ENCODE measurements around the gene TMEM69. TPM values are rescaled to one million over a fixed set of nuclear protein-coding genes. Genes with fewer than 3 reads are reported as not detected.
A peak's percentile ranks its signal among the peaks of the same experiment; 100 is the strongest.

TMEM69 gene
- total and polyA plus RNA-seq, 2 of the 13 experiments (the other 11 are each of a cell fraction or from before 2014, with no cell fraction given): 25.4 to 135 TPM

DNA sequence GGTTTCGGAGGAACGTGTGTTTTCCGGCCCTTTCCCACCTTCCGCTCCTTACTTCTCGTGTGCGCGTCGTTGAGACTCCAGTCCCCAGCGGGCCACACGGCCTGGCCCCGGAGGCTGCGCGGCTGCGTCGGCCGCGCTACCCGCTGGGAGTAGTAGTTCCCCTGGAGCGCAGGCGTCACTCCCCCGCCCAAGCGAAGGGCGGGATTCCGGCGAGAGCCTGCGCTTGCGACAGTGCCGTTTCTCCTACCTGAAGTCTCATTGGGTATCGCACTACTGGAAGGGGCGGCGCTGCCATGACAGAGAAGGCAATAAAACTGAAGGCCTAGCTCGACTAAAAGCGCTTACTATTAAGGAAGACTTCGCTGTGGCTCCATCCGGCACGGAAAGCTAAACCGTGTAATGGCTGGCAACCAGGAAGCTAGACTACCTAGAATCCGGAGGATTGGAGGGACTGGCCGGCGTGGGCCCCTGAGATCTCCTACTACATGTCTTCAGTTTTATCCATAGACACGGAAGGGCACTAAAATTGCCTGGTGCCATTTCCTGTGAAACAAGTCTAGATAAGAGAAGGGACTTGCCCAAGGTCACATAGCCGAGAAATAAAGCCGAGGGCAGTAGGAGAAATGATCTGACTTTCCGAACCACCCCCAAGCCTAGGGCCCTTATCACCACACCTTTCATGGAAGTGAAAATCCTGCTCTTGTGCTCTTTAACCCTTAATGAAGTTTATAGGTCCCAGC, 797 bp upstream of the TMEM69 start (continued):
- TF ChIP-seq, protein P1, sequence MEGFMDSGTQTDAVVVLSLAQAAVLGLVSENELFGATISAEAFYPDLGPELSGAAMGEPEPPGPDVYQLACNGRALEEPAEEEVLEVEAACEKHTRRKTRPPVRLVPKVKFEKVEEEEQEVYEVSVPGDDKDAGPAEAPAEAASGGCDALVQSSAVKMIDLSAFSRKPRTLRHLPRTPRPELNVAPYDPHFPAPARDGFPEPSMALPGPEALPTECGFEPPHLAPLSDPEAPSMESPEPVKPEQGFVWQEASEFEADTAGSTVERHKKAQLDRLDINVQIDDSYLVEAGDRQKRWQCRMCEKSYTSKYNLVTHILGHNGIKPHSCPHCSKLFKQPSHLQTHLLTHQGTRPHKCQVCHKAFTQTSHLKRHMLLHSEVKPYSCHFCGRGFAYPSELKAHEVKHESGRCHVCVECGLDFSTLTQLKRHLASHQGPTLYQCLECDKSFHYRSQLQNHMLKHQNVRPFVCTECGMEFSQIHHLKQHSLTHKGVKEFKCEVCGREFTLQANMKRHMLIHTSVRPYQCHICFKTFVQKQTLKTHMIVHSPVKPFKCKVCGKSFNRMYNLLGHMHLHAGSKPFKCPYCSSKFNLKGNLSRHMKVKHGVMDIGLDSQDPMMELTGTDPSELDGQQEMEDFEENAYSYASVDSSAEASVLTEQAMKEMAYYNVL (CRISPR knock-in tag; IDR thresholded peaks at IDR 0.05; ENCODE audit: borderline replicate concordance): no peak
- no peak for TF ChIP-seq ZNF460 (CRISPR knock-in tag; IDR thresholded peaks at IDR 0.05; ENCODE audit: borderline replicate concordance)
- TF ChIP-seq ZNF33B (CRISPR knock-in tag; IDR thresholded peaks at IDR 0.05): no peak
- peak; percentile 99 for TF ChIP-seq HNRNPLL (IDR thresholded peaks at IDR 0.05; ENCODE audit: low read depth, low read length, poor library complexity, severe bottlenecking)
- no peak for TF ChIP-seq ZNF619 (CRISPR knock-in tag; IDR thresholded peaks at IDR 0.05)
- TF ChIP-seq ZNF225 (CRISPR knock-in tag; IDR thresholded peaks at IDR 0.05): peak; percentile 11; the same call in 1 of the 2 replicates
- TF ChIP-seq, protein P2, sequence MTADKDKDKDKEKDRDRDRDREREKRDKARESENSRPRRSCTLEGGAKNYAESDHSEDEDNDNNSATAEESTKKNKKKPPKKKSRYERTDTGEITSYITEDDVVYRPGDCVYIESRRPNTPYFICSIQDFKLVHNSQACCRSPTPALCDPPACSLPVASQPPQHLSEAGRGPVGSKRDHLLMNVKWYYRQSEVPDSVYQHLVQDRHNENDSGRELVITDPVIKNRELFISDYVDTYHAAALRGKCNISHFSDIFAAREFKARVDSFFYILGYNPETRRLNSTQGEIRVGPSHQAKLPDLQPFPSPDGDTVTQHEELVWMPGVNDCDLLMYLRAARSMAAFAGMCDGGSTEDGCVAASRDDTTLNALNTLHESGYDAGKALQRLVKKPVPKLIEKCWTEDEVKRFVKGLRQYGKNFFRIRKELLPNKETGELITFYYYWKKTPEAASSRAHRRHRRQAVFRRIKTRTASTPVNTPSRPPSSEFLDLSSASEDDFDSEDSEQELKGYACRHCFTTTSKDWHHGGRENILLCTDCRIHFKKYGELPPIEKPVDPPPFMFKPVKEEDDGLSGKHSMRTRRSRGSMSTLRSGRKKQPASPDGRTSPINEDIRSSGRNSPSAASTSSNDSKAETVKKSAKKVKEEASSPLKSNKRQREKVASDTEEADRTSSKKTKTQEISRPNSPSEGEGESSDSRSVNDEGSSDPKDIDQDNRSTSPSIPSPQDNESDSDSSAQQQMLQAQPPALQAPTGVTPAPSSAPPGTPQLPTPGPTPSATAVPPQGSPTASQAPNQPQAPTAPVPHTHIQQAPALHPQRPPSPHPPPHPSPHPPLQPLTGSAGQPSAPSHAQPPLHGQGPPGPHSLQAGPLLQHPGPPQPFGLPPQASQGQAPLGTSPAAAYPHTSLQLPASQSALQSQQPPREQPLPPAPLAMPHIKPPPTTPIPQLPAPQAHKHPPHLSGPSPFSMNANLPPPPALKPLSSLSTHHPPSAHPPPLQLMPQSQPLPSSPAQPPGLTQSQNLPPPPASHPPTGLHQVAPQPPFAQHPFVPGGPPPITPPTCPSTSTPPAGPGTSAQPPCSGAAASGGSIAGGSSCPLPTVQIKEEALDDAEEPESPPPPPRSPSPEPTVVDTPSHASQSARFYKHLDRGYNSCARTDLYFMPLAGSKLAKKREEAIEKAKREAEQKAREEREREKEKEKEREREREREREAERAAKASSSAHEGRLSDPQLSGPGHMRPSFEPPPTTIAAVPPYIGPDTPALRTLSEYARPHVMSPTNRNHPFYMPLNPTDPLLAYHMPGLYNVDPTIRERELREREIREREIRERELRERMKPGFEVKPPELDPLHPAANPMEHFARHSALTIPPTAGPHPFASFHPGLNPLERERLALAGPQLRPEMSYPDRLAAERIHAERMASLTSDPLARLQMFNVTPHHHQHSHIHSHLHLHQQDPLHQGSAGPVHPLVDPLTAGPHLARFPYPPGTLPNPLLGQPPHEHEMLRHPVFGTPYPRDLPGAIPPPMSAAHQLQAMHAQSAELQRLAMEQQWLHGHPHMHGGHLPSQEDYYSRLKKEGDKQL (CRISPR knock-in tag; IDR thresholded peaks at IDR 0.05; ENCODE audit: low read depth): no peak
- TF ChIP-seq ZSCAN12 (CRISPR knock-in tag; IDR thresholded peaks at IDR 0.05): no peak
- TF ChIP-seq ZNF253 (CRISPR knock-in tag; IDR thresholded peaks at IDR 0.05; ENCODE audit: borderline replicate concordance): no peak
- TF ChIP-seq NFKBIZ (CRISPR knock-in tag; IDR thresholded peaks at IDR 0.05): no peak
- TF ChIP-seq KMT2B (CRISPR knock-in tag; IDR thresholded peaks at IDR 0.05): no peak
- no peak for TF ChIP-seq CBX2 (IDR thresholded peaks at IDR 0.05; ENCODE audit: low read depth, low read length)
- no peak for TF ChIP-seq CBX2 (CRISPR knock-in tag; IDR thresholded peaks at IDR 0.05; ENCODE audit: low read depth)
- TF ChIP-seq, protein P3, sequence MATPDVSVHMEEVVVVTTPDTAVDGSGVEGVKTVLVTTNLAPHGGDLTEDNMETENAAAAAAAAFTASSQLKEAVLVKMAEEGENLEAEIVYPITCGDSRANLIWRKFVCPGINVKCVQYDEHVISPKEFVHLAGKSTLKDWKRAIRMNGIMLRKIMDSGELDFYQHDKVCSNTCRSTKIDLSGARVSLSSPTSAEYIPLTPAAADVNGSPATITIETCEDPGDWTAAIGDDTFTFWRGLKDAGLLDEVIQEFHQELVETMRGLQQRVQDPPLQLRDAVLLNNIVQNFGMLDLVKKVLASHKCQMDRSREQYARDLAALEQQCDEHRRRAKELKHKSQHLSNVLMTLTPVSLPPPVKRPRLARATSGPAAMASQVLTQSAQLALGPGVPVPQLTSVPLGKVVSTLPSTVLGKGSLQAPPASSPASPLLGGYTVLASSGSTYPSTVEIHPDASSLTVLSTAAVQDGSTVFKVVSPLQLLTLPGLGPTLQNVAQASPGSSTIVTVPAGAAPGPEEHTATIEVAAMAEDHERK (CRISPR knock-in tag; IDR thresholded peaks at IDR 0.05; ENCODE audit: low read depth): peak; percentile 81
- no peak for TF ChIP-seq ZNF775 (CRISPR knock-in tag; IDR thresholded peaks at IDR 0.05; ENCODE audit: borderline replicate concordance)
- peak; percentile 33; the same call in 1 of the 2 replicates for TF ChIP-seq CHD2 (IDR thresholded peaks at IDR 0.05; ENCODE audit: low read depth, low read length)
- TF ChIP-seq SRSF4 (IDR thresholded peaks at IDR 0.05; ENCODE audit: low read depth, low read length, poor library complexity, severe bottlenecking): no peak
- TF ChIP-seq STAG1 (CRISPR knock-in tag; IDR thresholded peaks at IDR 0.05): no peak
- TF ChIP-seq NCOA2 (CRISPR knock-in tag; IDR thresholded peaks at IDR 0.05): no peak
- no peak for TF ChIP-seq BHLHE40 (IDR thresholded peaks at IDR 0.05; ENCODE audit: low read length)
- no peak for TF ChIP-seq HMGA1 (CRISPR knock-in tag; conservative IDR thresholded peaks at IDR 0.05)
- TF ChIP-seq PLRG1 (conservative IDR thresholded peaks at IDR 0.05): no peak
- no peak for TF ChIP-seq KAT2B (IDR thresholded peaks at IDR 0.05; ENCODE audit: borderline replicate concordance, low read depth, low read length)

All from HepG2 (cell line).